GM21423 (cell line): ENCODE results near the gene MMEL1.

Experiments used
- ATAC-seq: cut with Tn5 transposase; IDR thresholded peaks from one replicate; pipeline ENCODE4 v1.9.1; 2021; ENCODE audit warnings: mild to moderate bottlenecking, moderate library complexity; ENCODE audit not compliant: unreplicated experiment

Gene MMEL1

GRCh38 chr1:2545754-2546514 lies 86.9 kb downstream of the MMEL1 start:
- ATAC-seq = peak; percentile 39

GRCh38 chr1:2544875-2545640 lies 87.8 kb downstream of the MMEL1 start:
- ATAC-seq = no peak

GRCh38 chr1:2544093-2544874 lies 88.5 kb downstream of the MMEL1 start:
- no peak for ATAC-seq

GRCh38 chr1:2543543-2544092 lies 89.2 kb downstream of the MMEL1 start:
- ATAC-seq = no peak

GRCh38 chr1:2542246-2542915 lies 90.4 kb downstream of the MMEL1 start:
- no peak for ATAC-seq

- no peak for ATAC-seq
Measured at GRCh38 chr1:2541619-2542245, 91.1 kb downstream of the MMEL1 start.

- ATAC-seq = no peak
Measured at GRCh38 chr1:2540816-2541492, 91.9 kb downstream of the MMEL1 start.
